Astrocyte (in vitro differentiated cells and primary cell): Measurements from ENCODE around the gene PKNOX2. TPM values are rescaled to one million over a fixed set of nuclear protein-coding genes. Genes with fewer than 3 reads are reported as not detected.

Experiments
- DNase-seq: peaks from one replicate; pipeline ENCODE4 v3.0.0-alpha.2; 2010; ENCODE audit warnings: low read depth
- FAIRE-seq: peaks from 2 replicates; lab custom pipeline; 2011; peaks lifted over from hg19 to GRCh38; lab: Jason Lieb, UNC
- H2AFZ ChIP-seq: 2 replicates; pipeline ENCODE4 v1.6.0; 2012; ENCODE audit warnings: low read depth, low read length, inconsistent platforms
- H3K27ac ChIP-seq: 2 replicates; pipeline ENCODE4 v1.5.1; 2011; ENCODE audit warnings: low read depth, low read length, inconsistent platforms
- H3K27me3 ChIP-seq: 2 replicates; pipeline ENCODE4 v1.6.0; 2011; ENCODE audit warnings: low read length, inconsistent platforms; ENCODE audit not compliant: insufficient read depth
- H3K36me3 ChIP-seq: 2 replicates; pipeline ENCODE4 v1.5.1; 2011; ENCODE audit warnings: low read length, inconsistent platforms; ENCODE audit not compliant: insufficient read depth
- H3K4me1 ChIP-seq: 2 replicates; pipeline ENCODE4 v1.5.1; 2011; ENCODE audit warnings: low read length, inconsistent platforms; ENCODE audit not compliant: insufficient read depth
- H3K4me2 ChIP-seq: 2 replicates; pipeline ENCODE4 v1.6.0; 2012; ENCODE audit warnings: low read length, inconsistent platforms
- H3K4me3 ChIP-seq: 2 replicates; pipeline ENCODE4 v1.5.1; 2011; ENCODE audit warnings: low read depth, mild to moderate bottlenecking, low read length, inconsistent platforms; ENCODE audit not compliant: insufficient read depth
- H3K79me2 ChIP-seq: 2 replicates; pipeline ENCODE4 v1.6.0; 2012; ENCODE audit warnings: mild to moderate bottlenecking, low read length, inconsistent platforms; ENCODE audit not compliant: insufficient read depth
- H3K9ac ChIP-seq: 2 replicates; pipeline ENCODE4 v1.6.0; 2012; ENCODE audit warnings: mild to moderate bottlenecking, low read length, inconsistent platforms
- H3K9me3 ChIP-seq: 2 replicates; pipeline ENCODE4 v1.5.1; 2012; ENCODE audit warnings: low read depth, mild to moderate bottlenecking, low read length, inconsistent platforms; ENCODE audit not compliant: insufficient read depth
- H4K20me1 ChIP-seq: 2 replicates; pipeline ENCODE4 v1.6.0; 2012; ENCODE audit warnings: low read length, inconsistent platforms; ENCODE audit not compliant: insufficient read depth
- H3K27ac Mint-ChIP-seq: one replicate; pipeline ENCODE4 v1.8.0; 2021; ENCODE audit warnings: mild to moderate bottlenecking, mixed read lengths; ENCODE audit not compliant: unreplicated experiment
- H3K27me3 Mint-ChIP-seq: one replicate; pipeline ENCODE4 v1.8.0; 2021; ENCODE audit warnings: low read depth, mixed read lengths; ENCODE audit not compliant: unreplicated experiment
- H3K36me3 Mint-ChIP-seq: one replicate; pipeline ENCODE4 v1.8.0; 2021; ENCODE audit warnings: low read depth, mixed read lengths; ENCODE audit not compliant: unreplicated experiment
- H3K4me1 Mint-ChIP-seq: one replicate; pipeline ENCODE4 v1.8.0; 2021; ENCODE audit warnings: low read depth, mixed read lengths; ENCODE audit not compliant: unreplicated experiment
- H3K4me3 Mint-ChIP-seq: one replicate; pipeline ENCODE4 v1.8.0; 2021; ENCODE audit warnings: mild to moderate bottlenecking, moderate library complexity, mixed read lengths; ENCODE audit not compliant: unreplicated experiment
- H3K9me3 Mint-ChIP-seq: one replicate; pipeline ENCODE4 v1.8.0; 2021; ENCODE audit warnings: mild to moderate bottlenecking, mixed read lengths; ENCODE audit not compliant: unreplicated experiment
- CTCF ChIP-seq: IDR thresholded peaks from 2 replicates; pipeline ENCODE4 v1.5.1; 2011; ENCODE audit warnings: low read depth, mild to moderate bottlenecking, inconsistent platforms, low read length, moderate library complexity; ENCODE audit not compliant: insufficient read depth
- EZH2 ChIP-seq: IDR thresholded peaks from 2 replicates; pipeline ENCODE4 v1.6.1; 2012; ENCODE audit warnings: mild to moderate bottlenecking, low read length, inconsistent platforms; ENCODE audit not compliant: insufficient read depth
- total RNA-seq: library from RNA; stranded (reverse); gene quantifications from 2 replicates; pipeline ENCODE4 v1.2.1, GENCODE V29; 2021

PKNOX2 gene
- total RNA-seq, 1 donor from 2014 or later = 53.4 TPM

GRCh38 chr11:125165843-125166763 lies 1.6 kb downstream of the PKNOX2 start:
- H3K4me2 ChIP-seq = peak overlapping the region; percentile 96
- peak overlapping the region; percentile 100 for H3K27ac Mint-ChIP-seq
- peak overlapping the region; percentile 79 for H3K27ac ChIP-seq
- peak overlapping the region; percentile 82 for H3K4me3 ChIP-seq
- H3K9me3 ChIP-seq = no peaks in the 10 kb centered on the region
- H3K79me2 ChIP-seq = peaks cover 45% of the 10 kb centered on the region
- H3K4me1 ChIP-seq = peaks cover 47% of the 10 kb centered on the region
- TF ChIP-seq CTCF (no peak), EZH2 (peak; percentile 27)
- peak overlapping the region; percentile 99 for H3K4me3 Mint-ChIP-seq
- H2AFZ ChIP-seq = peak overlapping the region; percentile 50
- no peaks in the 10 kb centered on the region for H3K36me3 ChIP-seq
- H3K36me3 Mint-ChIP-seq = peaks cover 17% of the 10 kb centered on the region
- H3K27me3 ChIP-seq = no peaks in the 10 kb centered on the region
- no peak for FAIRE-seq
- H3K27me3 Mint-ChIP-seq = no peaks in the 10 kb centered on the region
- no peak for DNase-seq
- no peaks in the 10 kb centered on the region for H3K9me3 Mint-ChIP-seq
- peaks cover 9% of the 10 kb centered on the region for H4K20me1 ChIP-seq
- H3K9ac ChIP-seq = peak overlapping the region; percentile 92
- peaks cover 46% of the 10 kb centered on the region for H3K4me1 Mint-ChIP-seq

GRCh38 chr11:125166764-125167291 lies 2.3 kb downstream of the PKNOX2 start:
- no peaks in the 10 kb centered on the region for H3K27me3 Mint-ChIP-seq
- H3K36me3 Mint-ChIP-seq = peaks cover 18% of the 10 kb centered on the region
- Histone ChIP-seq H3K27ac (peak overlapping the region; percentile 79), H4K20me1 (peaks cover 15% of the 10 kb centered on the region), H3K9me3 (no peaks in the 10 kb centered on the region), H3K27me3 (no peaks in the 10 kb centered on the region), H3K4me3 (peak overlapping the region; percentile 82), H3K4me2 (peak overlapping the region; percentile 96), H3K9ac (peak overlapping the region; percentile 92), H3K4me1 (peaks cover 50% of the 10 kb centered on the region), H3K36me3 (no peaks in the 10 kb centered on the region), H3K79me2 (peaks cover 52% of the 10 kb centered on the region), H2AFZ (peak overlapping the region; percentile 31)
- H3K9me3 Mint-ChIP-seq = no peaks in the 10 kb centered on the region
- TF ChIP-seq CTCF (no peak), EZH2 (no peak)
- FAIRE-seq = no peak
- DNase-seq = no peak
- H3K27ac Mint-ChIP-seq = peak overlapping the region; percentile 84
- peaks cover 53% of the 10 kb centered on the region for H3K4me1 Mint-ChIP-seq
- peak overlapping the region; percentile 99 for H3K4me3 Mint-ChIP-seq
